IPS-20b (cell line): ENCODE results near the gene TMPRSS4.

Experiments used
- H3K27ac ChIP-seq: one replicate; pipeline ENCODE4 v1.5.1; 2013; ENCODE audit warnings: low read length
- H3K27me3 ChIP-seq: 2 replicates; pipeline ENCODE4 v1.6.1; 2013; ENCODE audit warnings: mild to moderate bottlenecking, low read length, inconsistent platforms; ENCODE audit not compliant: insufficient read depth
- H3K36me3 ChIP-seq: 2 replicates; pipeline ENCODE4 v1.6.1; 2013; ENCODE audit warnings: low read depth, mild to moderate bottlenecking, inconsistent platforms, low read length, moderate library complexity; ENCODE audit not compliant: insufficient read depth
- H3K4me1 ChIP-seq: 2 replicates; pipeline ENCODE4 v1.6.1; 2013; ENCODE audit warnings: mild to moderate bottlenecking, control low read depth, inconsistent platforms, low read length, moderate library complexity; ENCODE audit not compliant: insufficient read depth
- H3K4me3 ChIP-seq: 2 replicates; pipeline ENCODE4 v1.5.1; 2013; ENCODE audit warnings: mild to moderate bottlenecking, low read length, inconsistent platforms
- H3K9ac ChIP-seq: 2 replicates; pipeline ENCODE4 v1.6.1; 2013; ENCODE audit warnings: low read depth, mild to moderate bottlenecking, inconsistent platforms, low read length, moderate library complexity
- H3K9me3 ChIP-seq: 2 replicates; pipeline ENCODE4 v1.6.1; 2013; ENCODE audit warnings: mild to moderate bottlenecking, low read depth, low read length, inconsistent platforms; ENCODE audit not compliant: insufficient read depth

The TMPRSS4 gene

GRCh38 chr11:118068945-118069612, 7.8 kb upstream of the TMPRSS4 start:
- Histone ChIP-seq H3K4me3 (no peak overlapping the region), H3K27me3 (no peaks in the 10 kb centered on the region), H3K27ac (no peak overlapping the region), H3K36me3 (no peaks in the 10 kb centered on the region), H3K4me1 (peaks cover 7% of the 10 kb centered on the region; the same call in 1 of the 2 replicates), H3K9ac (no peak overlapping the region), H3K9me3 (no peaks in the 10 kb centered on the region)

- no peak overlapping the region for H3K4me3 ChIP-seq
- H3K9me3 ChIP-seq = no peaks in the 10 kb centered on the region
- H3K27ac ChIP-seq = no peak overlapping the region
- H3K27me3 ChIP-seq = no peaks in the 10 kb centered on the region
- no peak overlapping the region for H3K9ac ChIP-seq
- H3K36me3 ChIP-seq = no peaks in the 10 kb centered on the region
- peaks cover 9% of the 10 kb centered on the region for H3K4me1 ChIP-seq
Observed at GRCh38 chr11:118071416-118072030, 5.4 kb upstream of the TMPRSS4 start.

- Histone ChIP-seq H3K27me3 (no peaks in the 10 kb centered on the region), H3K4me3 (no peak overlapping the region), H3K4me1 (peaks cover 13% of the 10 kb centered on the region), H3K9ac (no peak overlapping the region), H3K9me3 (no peaks in the 10 kb centered on the region), H3K27ac (no peak overlapping the region), H3K36me3 (no peaks in the 10 kb centered on the region)
Observed at GRCh38 chr11:118073554-118073953, 3.3 kb upstream of the TMPRSS4 start.

- Histone ChIP-seq H3K27me3 (no peaks in the 10 kb centered on the region), H3K4me3 (no peak overlapping the region), H3K9me3 (no peaks in the 10 kb centered on the region), H3K36me3 (no peaks in the 10 kb centered on the region), H3K9ac (no peak overlapping the region), H3K4me1 (peaks cover 13% of the 10 kb centered on the region), H3K27ac (no peak overlapping the region)
Observed at GRCh38 chr11:118074091-118074685, 2.7 kb upstream of the TMPRSS4 start.

- Histone ChIP-seq H3K36me3 (no peaks in the 10 kb centered on the region), H3K9me3 (no peaks in the 10 kb centered on the region), H3K27ac (no peak overlapping the region), H3K4me3 (no peak overlapping the region), H3K27me3 (no peaks in the 10 kb centered on the region), H3K9ac (no peak overlapping the region), H3K4me1 (peaks cover 13% of the 10 kb centered on the region)
Observed at GRCh38 chr11:118074785-118075184, 2.1 kb upstream of the TMPRSS4 start.

GRCh38 chr11:118078911-118079411, 2.1 kb downstream of the TMPRSS4 start:
- Histone ChIP-seq H3K36me3 (no peaks in the 10 kb centered on the region), H3K27ac (no peak overlapping the region), H3K4me1 (peaks cover 9% of the 10 kb centered on the region), H3K27me3 (no peaks in the 10 kb centered on the region), H3K9me3 (no peaks in the 10 kb centered on the region), H3K4me3 (no peak overlapping the region), H3K9ac (no peak overlapping the region)

- H3K4me1 ChIP-seq = peaks cover 9% of the 10 kb centered on the region
- no peaks in the 10 kb centered on the region for H3K36me3 ChIP-seq
- H3K9me3 ChIP-seq = no peaks in the 10 kb centered on the region
- H3K4me3 ChIP-seq = no peak overlapping the region
- H3K9ac ChIP-seq = no peak overlapping the region
- H3K27me3 ChIP-seq = no peaks in the 10 kb centered on the region
- no peak overlapping the region for H3K27ac ChIP-seq
Observed at GRCh38 chr11:118079491-118079890, 2.6 kb downstream of the TMPRSS4 start.

GRCh38 chr11:118080296-118080695, 3.4 kb downstream of the TMPRSS4 start:
- no peak overlapping the region; the same call in 1 of the 2 replicates for H3K9ac ChIP-seq
- no peaks in the 10 kb centered on the region for H3K27me3 ChIP-seq
- no peaks in the 10 kb centered on the region for H3K36me3 ChIP-seq
- no peak overlapping the region for H3K4me3 ChIP-seq
- H3K4me1 ChIP-seq = peaks cover 9% of the 10 kb centered on the region
- H3K9me3 ChIP-seq = no peaks in the 10 kb centered on the region
- no peak overlapping the region for H3K27ac ChIP-seq

GRCh38 chr11:118081241-118081958, 4.5 kb downstream of the TMPRSS4 start:
- no peaks in the 10 kb centered on the region for H3K27me3 ChIP-seq
- H3K27ac ChIP-seq = no peak overlapping the region
- peaks cover 8% of the 10 kb centered on the region for H3K4me1 ChIP-seq
- no peak overlapping the region for H3K4me3 ChIP-seq
- H3K9ac ChIP-seq = no peak overlapping the region
- no peaks in the 10 kb centered on the region for H3K36me3 ChIP-seq
- no peaks in the 10 kb centered on the region for H3K9me3 ChIP-seq

- H3K4me3 ChIP-seq = no peak overlapping the region
- no peaks in the 10 kb centered on the region for H3K4me1 ChIP-seq
- H3K27me3 ChIP-seq = no peaks in the 10 kb centered on the region
- H3K36me3 ChIP-seq = no peaks in the 10 kb centered on the region
- H3K9ac ChIP-seq = no peak overlapping the region
- H3K9me3 ChIP-seq = peaks cover 3% of the 10 kb centered on the region
- no peak overlapping the region for H3K27ac ChIP-seq
Observed at GRCh38 chr11:118082880-118083552, 6.1 kb downstream of the TMPRSS4 start.

- Histone ChIP-seq H3K9ac (no peak overlapping the region), H3K27me3 (no peaks in the 10 kb centered on the region), H3K27ac (no peak overlapping the region), H3K4me1 (no peaks in the 10 kb centered on the region), H3K9me3 (peaks cover 3% of the 10 kb centered on the region), H3K36me3 (no peaks in the 10 kb centered on the region), H3K4me3 (no peak overlapping the region)
Observed at GRCh38 chr11:118084247-118084646, 7.4 kb downstream of the TMPRSS4 start.
